Common myeloid progenitor, CD34-positive (primary cell): ENCODE data around the gene SPATA20.

Experiments
- CTCF ChIA-PET: fragments of 350-600 bp; sonication (Branson Sonifier 250); formaldehyde crosslinking; loops from one replicate; lab custom pipeline; 2021; ENCODE audit warnings: antibody characterized with exemption; lab: Charles Lee
- POLR2A ChIA-PET: fragments of 350-600 bp; sonication (Branson Sonifier 250); formaldehyde crosslinking; loops from one replicate; lab custom pipeline; 2021; ENCODE audit warnings: antibody characterized with exemption; lab: Charles Lee
- DNase-seq, 3 donors: peaks; one replicate each; pipeline versions ENCODE4 v3.0.0 to v3.0.0-alpha.2; 2013
- H3K27ac ChIP-seq, 2 experiments: 1 replicate in 1 of 2; 2 replicates in 1 of 2; pipeline ENCODE4 v1.7.0; 2013; ENCODE audit warnings: inconsistent platforms in 2 of 2, low read length in 2 of 2, mild to moderate bottlenecking in 2 of 2, low read depth in 1 of 2, moderate library complexity in 1 of 2; ENCODE audit not compliant: severe bottlenecking in 2 of 2, insufficient read depth in 1 of 2, poor library complexity in 1 of 2
- H3K27me3 ChIP-seq, 5 experiments: replicated peaks in 2 of 5; 1 replicate in 3 of 5; 2 replicates in 2 of 5; pipeline versions ENCODE4 v1.6.1 to v1.7.0; 2013; ENCODE audit warnings: low read length in 4 of 5, mild to moderate bottlenecking in 2 of 5, moderate library complexity in 2 of 5, inconsistent platforms in 1 of 5; ENCODE audit not compliant: insufficient read depth in 5 of 5, control insufficient read depth in 4 of 5
- H3K36me3 ChIP-seq, 4 experiments: 1 replicate in 2 of 4; 2 replicates in 2 of 4; pipeline versions ENCODE4 v1.6.1 to v1.7.0; 2013; ENCODE audit warnings: low read length in 3 of 4, control low read depth in 1 of 4, mild to moderate bottlenecking in 1 of 4; ENCODE audit not compliant: control insufficient read depth in 4 of 4, insufficient read depth in 4 of 4
- H3K4me1 ChIP-seq, 4 experiments: 1 replicate in 3 of 4; 2 replicates in 1 of 4; pipeline versions ENCODE4 v1.6.1 to v1.7.1; 2013; ENCODE audit warnings: low read length in 3 of 4, mild to moderate bottlenecking in 3 of 4, control low read depth in 1 of 4, inconsistent platforms in 1 of 4, moderate library complexity in 1 of 4; ENCODE audit not compliant: control insufficient read depth in 4 of 4, insufficient read depth in 4 of 4; ENCODE audit errors: control extremely low read depth in 1 of 4
- H3K4me3 ChIP-seq, 7 experiments: 1 replicate in 4 of 7; 2 replicates in 3 of 7; pipeline versions ENCODE4 v1.5.1 to v1.7.0; 2013; ENCODE audit warnings: mild to moderate bottlenecking in 7 of 7, low read length in 6 of 7, moderate library complexity in 6 of 7, inconsistent platforms in 2 of 7, low read depth in 2 of 7, control low read depth in 1 of 7; ENCODE audit not compliant: insufficient read depth in 4 of 7, control insufficient read depth in 1 of 7; ENCODE audit errors: extremely low read depth in 1 of 7
- H3K9me3 ChIP-seq, 5 experiments: 1 replicate in 4 of 5; 2 replicates in 1 of 5; pipeline versions ENCODE4 v1.6.1 to v1.7.1; 2013; ENCODE audit warnings: low read length in 4 of 5, mild to moderate bottlenecking in 2 of 5, inconsistent platforms in 1 of 5, low read depth in 1 of 5, moderate library complexity in 1 of 5; ENCODE audit not compliant: control insufficient read depth in 4 of 5, insufficient read depth in 2 of 5; ENCODE audit errors: control extremely low read depth in 1 of 5
- WGBS: methylation state at CpG from one replicate; pipeline ENCODE4 v1.1.5; 2013; ENCODE audit not compliant: insufficient coverage; 5-methylcytosine and 5-hydroxymethylcytosine counted together

Gene SPATA20

GRCh38 chr17:50538549-50539410, 8.2 kb upstream of the SPATA20 start:
- Histone ChIP-seq H3K27me3 (peaks cover 0 to 12% (median 6%) of the 10 kb centered on the region in 5 experiments), H3K27ac (no peak overlapping the region), H3K4me3 (no peak overlapping the region), H3K4me1 (peaks cover 0 to 20% (median 16%) of the 10 kb centered on the region in 4 experiments), H3K9me3 (no peaks in the 10 kb centered on the region), H3K36me3 (no peaks in the 10 kb centered on the region)
- POLR2A ChIA-PET = no interaction called here
- DNase-seq = no peak
- 91% methylated on average over 18 of the region's 20 CpGs for WGBS
- CTCF ChIA-PET = interaction anchor here (1.1 kb wide), 1 partner anchor 240 kb away, joined by 3 read pairs; no protein-coding TSS in a partner anchor

DNA sequence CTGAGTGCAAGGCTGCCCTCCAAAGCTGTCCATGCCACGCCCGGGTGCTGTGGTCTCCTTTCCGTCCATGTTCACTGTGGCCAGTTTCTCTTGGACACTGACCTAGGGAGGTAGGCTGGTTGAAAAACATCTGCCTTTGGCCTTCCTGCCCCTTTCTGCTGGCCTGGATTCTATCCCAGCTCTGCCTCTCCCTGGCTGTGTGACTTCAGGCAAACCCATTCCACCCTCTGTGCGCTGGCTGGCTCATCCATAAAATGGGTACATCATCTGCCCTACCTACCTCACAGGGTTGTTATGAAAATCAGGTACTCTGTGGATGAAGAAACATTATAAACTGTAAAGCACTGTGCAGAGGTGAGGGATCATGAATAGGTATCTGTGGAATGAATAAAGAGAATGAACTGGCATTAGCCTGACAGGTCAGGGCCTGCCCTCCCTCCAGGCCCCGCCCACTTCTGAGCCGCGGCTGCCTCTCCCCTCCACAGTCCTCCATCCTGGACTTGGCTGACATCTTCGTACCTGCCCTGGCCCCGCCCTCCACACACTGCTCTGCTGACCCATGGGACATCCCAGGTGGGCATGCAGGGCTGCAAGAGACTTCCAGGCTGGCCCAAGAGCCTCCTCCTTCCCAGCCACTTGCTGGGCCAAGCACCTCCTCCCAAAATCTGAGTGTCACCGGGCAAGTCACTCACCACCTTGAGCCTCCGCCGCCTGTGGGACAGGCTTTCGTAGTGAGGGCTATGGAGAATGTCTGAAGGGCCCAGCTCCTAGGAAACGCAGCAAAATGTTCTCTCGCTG, 7.0 kb upstream of the SPATA20 start:
- Histone ChIP-seq H3K27me3 (peaks cover 0 to 2% (median 0%) of the 10 kb centered on the region in 5 experiments), H3K27ac (no peak overlapping the region), H3K4me1 (peaks cover 0 to 13% (median 9%) of the 10 kb centered on the region in 4 experiments), H3K4me3 (no peak overlapping the region), H3K9me3 (no peaks in the 10 kb centered on the region), H3K36me3 (no peaks in the 10 kb centered on the region)
- POLR2A ChIA-PET = no interaction called here
- no peak for DNase-seq
- CTCF ChIA-PET = interaction anchor here (0.5 to 1.1 kb wide), 2 partner anchors 85 to 239 kb away, joined by 3 read pairs; no protein-coding TSS in a partner anchor
- WGBS = 78% methylated on average over 15 of the region's 15 CpGs

DNA sequence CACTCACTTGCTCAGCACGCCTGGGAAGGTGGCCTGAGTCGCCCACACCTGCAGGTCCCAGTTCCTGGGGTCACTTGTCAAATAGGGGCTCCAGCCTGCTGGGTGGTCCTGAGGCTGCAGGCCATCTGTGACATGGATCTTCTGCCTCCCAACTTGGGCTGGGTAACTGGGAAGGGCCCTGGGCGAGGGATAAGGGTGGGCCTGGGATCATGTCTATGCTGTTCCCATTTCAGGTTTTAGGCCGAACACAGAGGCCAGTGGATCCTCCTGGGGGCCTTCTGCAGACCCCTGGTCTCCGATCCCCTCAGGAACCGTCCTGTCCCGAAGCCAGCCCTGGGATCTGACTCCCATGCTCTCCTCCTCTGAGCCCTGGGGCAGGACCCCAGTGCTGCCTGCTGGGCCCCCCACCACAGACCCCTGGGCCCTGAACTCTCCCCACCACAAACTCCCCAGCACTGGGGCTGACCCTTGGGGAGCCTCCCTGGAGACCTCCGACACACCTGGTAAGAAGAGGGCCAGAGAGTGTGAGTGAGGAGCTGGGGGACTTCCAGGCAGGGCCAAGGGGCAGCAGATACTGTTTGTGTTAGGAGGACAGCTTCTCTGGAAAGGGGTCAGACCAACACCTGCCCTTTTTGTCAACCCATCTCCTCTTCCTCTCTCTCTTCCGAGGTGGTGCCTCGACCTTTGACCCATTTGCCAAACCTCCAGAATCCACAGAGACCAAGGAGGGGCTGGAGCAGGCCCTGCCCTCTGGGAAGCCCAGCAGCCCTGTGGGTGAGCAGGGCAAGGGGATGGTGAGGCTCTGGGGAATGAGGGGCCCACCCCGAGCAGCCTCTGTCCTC, 6.2 kb upstream of the SPATA20 start:
- no peak for DNase-seq
- Histone ChIP-seq H3K4me3 (no peak overlapping the region), H3K27me3 (peaks cover 0 to 6% (median 0%) of the 10 kb centered on the region in 5 experiments), H3K27ac (no peak overlapping the region), H3K4me1 (peaks cover 0 to 13% (median 9%) of the 10 kb centered on the region in 4 experiments), H3K36me3 (no peaks in the 10 kb centered on the region), H3K9me3 (no peaks in the 10 kb centered on the region)
- ChIA-PET CTCF (interaction anchor here (0.7 to 16.6 kb wide), 3 partner anchors 11 to 81 kb away, joined by 4 to 325 read pairs (median 12); no protein-coding TSS in a partner anchor), POLR2A (no interaction called here)
- over 99% methylated on average over 7 of the region's 11 CpGs for WGBS

DNA sequence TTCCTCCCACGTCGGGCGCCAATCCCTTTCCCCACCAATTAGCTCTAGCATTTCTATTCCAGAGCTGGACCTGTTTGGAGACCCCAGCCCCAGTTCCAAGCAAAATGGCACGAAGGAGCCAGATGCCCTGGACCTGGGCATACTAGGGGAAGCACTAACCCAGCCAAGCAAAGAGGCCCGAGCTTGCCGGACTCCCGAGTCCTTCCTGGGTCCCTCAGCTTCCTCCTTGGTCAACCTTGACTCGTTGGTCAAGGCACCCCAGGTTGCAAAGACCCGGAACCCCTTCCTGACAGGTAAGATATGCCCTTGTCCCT, 5.6 kb upstream of the SPATA20 start:
- H3K36me3 ChIP-seq = no peaks in the 10 kb centered on the region
- CTCF ChIA-PET = interaction anchor here (1.3 to 16.6 kb wide), 3 partner anchors 8 to 81 kb away, joined by 5 to 325 read pairs (median 12); partner anchors contain the start of gene EPN3

DNA sequence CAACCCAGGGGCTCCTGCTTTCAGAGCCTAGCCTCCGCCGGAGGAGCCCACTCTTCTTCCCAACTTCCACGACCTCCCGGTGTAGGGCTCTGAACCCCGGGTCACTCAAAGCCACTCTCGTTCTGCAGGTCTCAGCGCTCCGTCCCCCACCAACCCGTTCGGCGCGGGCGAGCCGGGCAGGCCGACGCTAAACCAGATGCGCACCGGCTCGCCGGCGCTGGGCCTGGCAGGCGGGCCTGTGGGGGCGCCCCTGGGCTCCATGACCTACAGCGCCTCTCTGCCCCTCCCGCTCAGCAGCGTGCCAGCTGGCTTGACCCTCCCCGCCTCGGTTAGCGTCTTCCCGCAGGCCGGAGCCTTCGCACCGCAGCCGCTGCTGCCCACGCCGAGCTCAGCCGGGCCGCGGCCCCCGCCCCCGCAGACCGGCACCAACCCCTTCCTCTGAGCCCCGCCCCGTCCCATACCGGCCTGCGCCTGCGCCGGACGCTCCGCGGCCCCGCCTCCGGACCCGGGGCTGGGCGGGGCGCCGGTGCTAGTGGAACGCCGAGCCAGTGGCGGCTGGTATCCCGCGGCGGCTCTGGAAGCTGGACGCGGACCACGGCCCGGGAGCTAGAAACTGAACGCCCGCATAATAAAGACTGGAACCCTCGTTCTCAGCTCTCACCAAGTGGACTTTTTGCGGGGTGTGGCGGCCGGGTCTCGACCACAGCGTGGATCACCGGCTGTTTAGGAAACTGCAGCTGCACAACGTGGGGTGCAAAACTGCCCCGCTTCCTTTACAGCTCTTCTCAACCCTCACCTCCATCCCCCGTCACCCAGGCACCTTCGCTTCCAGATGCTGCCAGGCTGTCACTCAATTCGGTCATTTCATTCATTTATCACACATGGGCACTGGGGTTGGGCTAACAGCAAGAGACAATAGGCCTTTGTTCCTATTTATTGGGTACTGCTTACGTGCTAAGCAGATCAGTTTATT, 5.0 kb upstream of the SPATA20 start:
- no peaks in the 10 kb centered on the region for H3K36me3 ChIP-seq
- no peaks in the 10 kb centered on the region for H3K9me3 ChIP-seq
- DNase-seq = peak; percentile 54 to 81 (median 78)
- WGBS = 3% methylated on average over 80 of the region's 82 CpGs
- H3K27ac ChIP-seq = no peak overlapping the region
- H3K4me1 ChIP-seq = peaks cover 0 to 17% (median 9%) of the 10 kb centered on the region in 4 experiments
- POLR2A ChIA-PET = interaction anchor here (0.6 kb wide), 1 partner anchor 72 kb away, joined by 3 read pairs; no protein-coding TSS in a partner anchor
- H3K4me3 ChIP-seq = peak overlapping the region; percentile 37 to 84 (median 65)
- CTCF ChIA-PET = interaction anchor here (1.0 to 16.6 kb wide), 5 partner anchors 9 to 300 kb away, joined by 3 to 325 read pairs (median 6); partner anchors contain the start of gene EPN3
- peaks cover 0 to 6% (median 0%) of the 10 kb centered on the region in 5 experiments for H3K27me3 ChIP-seq

More for the DNA sequence above, 5.6 kb upstream of the SPATA20 start:
- H3K27ac ChIP-seq = no peak overlapping the region
- WGBS = 74% methylated on average over 8 of the region's 9 CpGs
- peaks cover 0 to 6% (median 0%) of the 10 kb centered on the region in 5 experiments for H3K27me3 ChIP-seq
- H3K9me3 ChIP-seq = no peaks in the 10 kb centered on the region
- no peak for DNase-seq
- peak overlapping the region; percentile 37 to 84 (median 65) for H3K4me3 ChIP-seq
- POLR2A ChIA-PET = no interaction called here
- H3K4me1 ChIP-seq = peaks cover 0 to 13% (median 9%) of the 10 kb centered on the region in 4 experiments
